H1 (cell line): ENCODE results near the gene B3GAT1. TPM values are rescaled to one million over a fixed set of nuclear protein-coding genes. Genes with fewer than 3 reads are reported as not detected.

Experiments used
- CTCF ChIA-PET: fragments of 300-600 bp; sonication (Branson Sonifier 250); formaldehyde crosslinking; loops from one replicate; lab custom pipeline; 2021; ENCODE audit not compliant: partially characterized antibody; lab: Charles Lee
- POLR2A ChIA-PET: fragments of 300-600 bp; sonication (Branson Sonifier 250); formaldehyde crosslinking; loops from one replicate; lab custom pipeline; 2021; ENCODE audit warnings: inconsistent platforms; ENCODE audit not compliant: partially characterized antibody; lab: Charles Lee
- DNase-seq, 2 experiments: peaks; one replicate each; pipeline versions ENCODE4 v3.0.0 to v3.0.0-alpha.2; 2010 to 2022; ENCODE audit warnings: low spot score in 2 of 2, low read depth in 1 of 2, mixed read lengths in 1 of 2
- FAIRE-seq: peaks from 2 replicates; lab custom pipeline; 2011; peaks lifted over from hg19 to GRCh38; lab: Jason Lieb, UNC
- H2AFZ ChIP-seq: 2 replicates; pipeline ENCODE4 v1.8.1; 2012; ENCODE audit warnings: low read length, inconsistent platforms
- H2AK5ac ChIP-seq: 2 replicates; pipeline ENCODE4 v1.6.1; 2013; ENCODE audit warnings: low read depth, low read length
- H2BK120ac ChIP-seq: replicated peaks from 2 replicates; pipeline ENCODE3; 2013; ENCODE audit warnings: low read depth, low read length, inconsistent platforms
- H2BK12ac ChIP-seq: 2 replicates; pipeline ENCODE4 v1.6.1; 2013; ENCODE audit warnings: low read depth, low read length
- H2BK15ac ChIP-seq: 2 replicates; pipeline ENCODE4 v1.6.1; 2013; ENCODE audit warnings: low read length
- H2BK20ac ChIP-seq: 2 replicates; pipeline ENCODE4 v1.6.1; 2013; ENCODE audit warnings: low read length
- H2BK5ac ChIP-seq: 2 replicates; pipeline ENCODE4 v1.6.1; 2013; ENCODE audit warnings: low read depth, low read length
- H3K14ac ChIP-seq: 2 replicates; pipeline ENCODE4 v1.6.1; 2013; ENCODE audit warnings: inconsistent platforms; ENCODE audit not compliant: insufficient read length
- H3K18ac ChIP-seq: 2 replicates; pipeline ENCODE4 v1.6.1; 2013; ENCODE audit warnings: low read length; ENCODE audit errors: extremely low read depth
- H3K23ac ChIP-seq: 2 replicates; pipeline ENCODE4 v1.6.1; 2013; ENCODE audit warnings: inconsistent platforms; ENCODE audit not compliant: insufficient read length
- H3K23me2 ChIP-seq: 2 replicates; pipeline ENCODE4 v1.6.1; 2013; ENCODE audit warnings: low read depth, low read length
- H3K27ac ChIP-seq: 2 replicates; pipeline ENCODE4 v1.6.1; 2011; ENCODE audit warnings: low read depth, low read length, inconsistent platforms
- H3K27me3 ChIP-seq, 4 experiments: replicated peaks in 1 of 4; 1 replicate in 1 of 4; 2 replicates in 3 of 4; pipeline versions ENCODE4 v1.6.1 to v1.8.1; 2011 to 2013; ENCODE audit warnings: low read length in 3 of 4, mild to moderate bottlenecking in 3 of 4, inconsistent platforms in 2 of 4, mixed read lengths in 2 of 4, moderate library complexity in 1 of 4; ENCODE audit not compliant: control insufficient read depth in 3 of 4, insufficient read depth in 3 of 4; ENCODE audit errors: extremely low read depth in 1 of 4
- H3K36me3 ChIP-seq, 4 experiments: 2 replicates each; pipeline versions ENCODE4 v1.6.1 to v1.8.1; 2011 to 2013; ENCODE audit warnings: mild to moderate bottlenecking in 4 of 4, low read length in 3 of 4, moderate library complexity in 2 of 4, control low read depth in 1 of 4, inconsistent platforms in 1 of 4; ENCODE audit not compliant: insufficient read depth in 4 of 4, control insufficient read depth in 2 of 4
- H3K4ac ChIP-seq: replicated peaks from 2 replicates; pipeline ENCODE3; 2013; ENCODE audit warnings: low read length, low read depth, mixed read lengths, inconsistent platforms; ENCODE audit not compliant: insufficient read length
- H3K4me1 ChIP-seq, 4 experiments: replicated peaks in 1 of 4; 1 replicate in 1 of 4; 2 replicates in 3 of 4; pipeline versions ENCODE4 v1.6.1 to v1.8.1; 2011 to 2013; ENCODE audit warnings: low read length in 3 of 4, inconsistent platforms in 2 of 4, mixed read lengths in 1 of 4; ENCODE audit not compliant: insufficient read depth in 4 of 4, control insufficient read depth in 3 of 4
- H3K4me2 ChIP-seq, 2 experiments: 2 replicates each; pipeline versions ENCODE4 v1.6.1 to v1.8.1; 2011 to 2013; ENCODE audit warnings: low read depth in 2 of 2, low read length in 2 of 2, control low read depth in 1 of 2, inconsistent platforms in 1 of 2, mild to moderate bottlenecking in 1 of 2; ENCODE audit not compliant: insufficient read depth in 1 of 2
- H3K4me3 ChIP-seq, 4 experiments: fragments of 200-600, 300-600 bp in 1 of 4; sonication (generic), shearing (Covaris generic), sonication (Bioruptor Twin) in 1 of 4; 2 replicates each; pipeline versions ENCODE4 v1.5.1 to v1.8.1; 2011 to 2016; ENCODE audit warnings: low read length in 4 of 4, low read depth in 3 of 4, control low read depth in 2 of 4, inconsistent platforms in 2 of 4, mild to moderate bottlenecking in 2 of 4, mixed read lengths in 1 of 4, moderate library complexity in 1 of 4; ENCODE audit not compliant: insufficient read depth in 2 of 4; ENCODE audit errors: extremely low read depth in 1 of 4
- H3K56ac ChIP-seq: replicated peaks from 2 replicates; pipeline ENCODE3; 2013; ENCODE audit warnings: low read depth, mild to moderate bottlenecking, mixed read lengths, low read length, inconsistent platforms; ENCODE audit not compliant: insufficient read length
- H3K79me1 ChIP-seq: 2 replicates; pipeline ENCODE4 v1.6.1; 2013; ENCODE audit warnings: low read depth, low read length, control low read depth
- H3K79me2 ChIP-seq, 2 experiments: 2 replicates each; pipeline versions ENCODE4 v1.6.1 to v1.8.1; 2012 to 2013; ENCODE audit warnings: low read length in 2 of 2, mild to moderate bottlenecking in 2 of 2, inconsistent platforms in 1 of 2; ENCODE audit not compliant: insufficient read depth in 2 of 2, control insufficient read depth in 1 of 2
- H3K9ac ChIP-seq, 4 experiments: replicated peaks in 1 of 4; 1 replicate in 1 of 4; 2 replicates in 3 of 4; pipeline versions ENCODE4 v1.6.1 to v1.8.1; 2011 to 2013; ENCODE audit warnings: low read depth in 3 of 4, low read length in 3 of 4, control low read depth in 2 of 4, mild to moderate bottlenecking in 2 of 4, moderate library complexity in 2 of 4, inconsistent platforms in 1 of 4; ENCODE audit errors: extremely low read depth in 1 of 4
- H3K9me3 ChIP-seq, 2 experiments: 2 replicates each; pipeline versions ENCODE4 v1.6.1 to v1.8.1; 2012 to 2013; ENCODE audit warnings: mild to moderate bottlenecking in 2 of 2, moderate library complexity in 2 of 2, control low read depth in 1 of 2, inconsistent platforms in 1 of 2, low read depth in 1 of 2, low read length in 1 of 2, mixed read lengths in 1 of 2; ENCODE audit not compliant: insufficient read depth in 2 of 2
- H4K20me1 ChIP-seq, 2 experiments: replicated peaks in 1 of 2; 2 replicates each; pipeline versions ENCODE3 to v1.8.1; 2011 to 2013; ENCODE audit warnings: inconsistent platforms in 2 of 2, low read length in 2 of 2, mild to moderate bottlenecking in 1 of 2; ENCODE audit not compliant: insufficient read depth in 2 of 2, control insufficient read depth in 1 of 2
- H4K5ac ChIP-seq: 2 replicates; pipeline ENCODE4 v1.6.1; 2013; ENCODE audit warnings: low read length, low read depth, mixed read lengths, inconsistent platforms; ENCODE audit not compliant: insufficient read length
- H4K8ac ChIP-seq: 2 replicates; pipeline ENCODE4 v1.8.0; 2013; ENCODE audit warnings: mild to moderate bottlenecking, moderate library complexity, low read length, inconsistent platforms; ENCODE audit not compliant: insufficient read depth; ENCODE audit errors: extremely low read depth
- H4K91ac ChIP-seq: replicated peaks from 2 replicates; pipeline ENCODE3; 2013; ENCODE audit warnings: low read length, mixed read lengths, inconsistent platforms; ENCODE audit not compliant: insufficient read length
- KDM1A ChIP-seq: fragments of 200-600, 300-600 bp; sonication (generic); IDR thresholded peaks from 2 replicates; pipeline ENCODE4 v1.7.1; 2016; ENCODE audit warnings: mild to moderate bottlenecking, low read length, borderline replicate concordance
- KDM4A ChIP-seq: IDR thresholded peaks from one replicate; pipeline ENCODE4 v1.7.1; 2012; ENCODE audit warnings: low read depth, mild to moderate bottlenecking, moderate library complexity, low read length, inconsistent platforms; ENCODE audit not compliant: severe bottlenecking
- ZNF274 ChIP-seq: IDR thresholded peaks from 2 replicates; pipeline ENCODE4 v1.7.0; 2012; ENCODE audit warnings: low read length, borderline replicate concordance; ENCODE audit errors: extremely low read depth
- WGBS, 2 experiments: shearing (Covaris generic) in 1 of 2; methylation state at CpG; one replicate each; pipeline versions ENCODE4 v1.1.6 to v1.1.7; 2013 to 2015; ENCODE audit warnings: low lambda C conversion rate in 2 of 2, mixed read lengths in 2 of 2, inconsistent platforms in 1 of 2, low coverage in 1 of 2, missing lambda C conversion rate in 1 of 2; ENCODE audit not compliant: insufficient replicate concordance in 2 of 2, insufficient coverage in 1 of 2, insufficient read length in 1 of 2; ENCODE audit errors: extremely low coverage in 1 of 2, missing lambda C conversion rate in 1 of 2; 5-methylcytosine and 5-hydroxymethylcytosine counted together
- polyA plus RNA-seq, 7 experiments: library from polyadenylated mRNA; depleted of rRNA in 3 of 7; stranded (reverse) in 5 of 7; unstranded in 2 of 7; fragments of >200 nt in 5 of 7; fragments of 200-250 nt in 2 of 7; gene quantifications; 1 replicate in 5 of 7; 2 replicates in 1 of 7; 4 replicates in 1 of 7; pipeline versions ENCODE4 v1.2.1 to v1.2.3, GENCODE V29; 2011 to 2013; ENCODE audit warnings: missing spikeins in 2 of 7, mixed read lengths in 2 of 7
- total RNA-seq: library from RNA; stranded (reverse); fragmentation: NEBNext Ultra II Directional; extraction: Animal tissue kit (Norgen Biotek cat#: 25700); gene quantifications from 2 replicates; pipeline ENCODE4 v1.2.1, GENCODE V29; 2021

B3GAT1 gene
- total and polyA plus RNA-seq, 2 of the 8 experiments (the other 6 are each of a cell fraction or from before 2014, with no cell fraction given): 19.7 to 32.4 TPM

DNA sequence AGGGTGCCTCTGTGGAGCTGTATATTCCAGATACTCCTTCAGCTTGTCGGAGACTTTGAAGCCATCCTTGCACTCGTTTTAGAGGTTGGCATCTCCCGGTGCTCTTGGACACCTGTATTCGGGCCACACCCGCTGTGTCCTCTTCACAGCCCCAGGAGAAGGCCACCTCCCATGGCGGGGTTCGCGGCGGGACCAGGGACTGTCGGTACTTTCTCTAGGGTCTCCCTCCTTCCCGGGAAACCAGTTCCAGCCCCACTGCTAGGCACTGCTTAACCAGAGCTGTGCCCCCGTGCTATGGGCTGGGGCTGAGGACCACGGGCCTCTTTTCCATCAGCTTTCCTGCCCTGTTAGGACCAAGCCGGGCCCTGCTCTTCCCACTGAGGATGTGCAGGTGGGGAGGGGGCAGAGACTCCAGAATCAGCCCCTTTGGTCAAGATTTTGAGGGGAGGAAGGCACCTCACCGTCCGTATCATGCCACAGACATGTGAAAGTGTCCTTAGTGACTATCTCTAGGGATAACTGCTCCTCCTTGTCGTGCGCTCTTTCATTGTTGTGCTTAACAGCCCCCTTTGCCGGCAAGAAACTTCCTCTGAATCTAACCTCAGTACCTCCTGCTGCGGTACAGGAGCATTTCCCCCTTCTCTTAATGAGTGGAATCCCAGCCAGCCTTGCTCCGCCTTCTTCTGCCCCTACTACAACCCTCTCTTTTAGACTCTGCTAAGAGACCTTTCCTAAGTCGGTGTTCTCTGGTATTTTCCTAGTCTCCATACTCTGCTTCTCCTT is 1.2 kb upstream of the B3GAT1 start:
- Histone ChIP-seq H2AFZ (no peak overlapping the region), H3K18ac (peak overlapping the region; percentile 28; the same call in 1 of the 2 replicates), H3K79me1 (peaks cover 9% of the 10 kb centered on the region), H3K4me1 (peaks cover 17 to 41% (median 23%) of the 10 kb centered on the region in 4 experiments), H3K27me3 (peaks cover 0 to 5% (median 1%) of the 10 kb centered on the region in 4 experiments; a peak in 3 of 7 replicates), H2AK5ac (0 out of 2 replicates have a peak overlapping the region, but pooled peaks have one; percentile 58), H3K79me2 (peaks cover 5 to 26% of the 10 kb centered on the region in 2 experiments; a peak in 2 of 4 replicates), H3K4me3 (peak overlapping the region; percentile 62 to 71 (median 66)), H3K9me3 (no peaks in the 10 kb centered on the region), H3K36me3 (no peaks in the 10 kb centered on the region), H4K5ac (no peak overlapping the region), H4K8ac (no peak overlapping the region), H3K4ac (peak overlapping the region; percentile 28), H4K20me1 (peaks cover 13 to 18% of the 10 kb centered on the region in 2 experiments), H3K23me2 (peaks cover 21% of the 10 kb centered on the region; the same call in 1 of the 2 replicates), H3K14ac (no peak overlapping the region), H2BK120ac (peak overlapping the region; percentile 15), H2BK20ac (no peak overlapping the region), H4K91ac (peak overlapping the region; percentile 15), H3K23ac (no peak overlapping the region), H3K4me2 (peak overlapping the region; percentile 70 to 98), H2BK12ac (peak overlapping the region; percentile 82; the same call in 1 of the 2 replicates), H2BK5ac (peak overlapping the region; percentile 60; the same call in 1 of the 2 replicates), H3K9ac (peak overlapping the region in 1 of 4 experiments; percentile 21; a peak in 2 of 7 replicates), H3K27ac (no peak overlapping the region), H2BK15ac (peak overlapping the region; percentile 61; the same call in 1 of the 2 replicates), H3K56ac (no peak overlapping the region)
- WGBS, 2 experiments: 3% methylated on average over 22 of the region's 22 CpGs; no CpG with 5 or more reads in 1 of the 2 experiments
- CTCF ChIA-PET: interaction anchor here (1.0 to 2.7 kb wide), 6 partner anchors 11 to 102 kb away, joined by 3 to 9 read pairs (median 4); no protein-coding TSS in a partner anchor
- 0 out of 2 replicates have a peak, but pooled peaks have one; percentile 10 for TF ChIP-seq KDM1A
- no peak for TF ChIP-seq ZNF274
- peak; percentile 12 for TF ChIP-seq KDM4A
- FAIRE-seq (no peak), DNase-seq (peak in 1 of 2 experiments; percentile 62)
- POLR2A ChIA-PET: interaction anchor here (1.1 kb wide), 1 partner anchor 16 kb away, joined by 3 read pairs; no protein-coding TSS in a partner anchor
